ENCODE measurements around the gene COL1A2.

GRCh38 chr7:94432281-94432670 lies 37.6 kb downstream of the COL1A2 start:
- TF ChIP-seq CTCF (IDR thresholded peaks at IDR 0.05) = no peak
- TF ChIP-seq POLR2A (IDR thresholded peaks at IDR 0.05) = no peak
